GM18909 (cell line): ENCODE data around the gene INSYN2A.

ENCODE experiments used
- ATAC-seq: cut with Tn5 transposase; IDR thresholded peaks from one replicate; pipeline ENCODE4 v1.9.1; 2021; ENCODE audit warnings: mild to moderate bottlenecking; ENCODE audit not compliant: unreplicated experiment, poor library complexity

Gene INSYN2A

DNA sequence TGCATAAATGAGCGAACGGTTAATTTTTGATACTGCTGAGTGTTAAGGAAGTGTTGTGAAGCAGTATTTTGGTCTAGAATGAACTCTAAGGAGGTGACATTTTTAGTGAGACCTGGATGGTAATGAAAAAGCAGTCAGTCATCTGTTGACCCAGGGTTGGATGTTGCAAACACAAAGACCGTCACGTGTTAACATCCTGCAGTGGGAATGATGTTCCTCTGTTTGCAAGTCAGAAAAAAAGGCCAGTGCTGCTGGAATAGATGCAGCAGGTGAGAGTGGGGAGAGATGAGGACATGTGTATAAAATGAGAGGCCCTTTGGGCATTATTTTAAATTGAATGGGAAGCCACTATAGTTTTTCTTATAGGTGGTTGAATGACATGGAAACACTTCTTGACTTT lies 39.3 kb downstream of the INSYN2A start:
- ATAC-seq, result no peak

DNA sequence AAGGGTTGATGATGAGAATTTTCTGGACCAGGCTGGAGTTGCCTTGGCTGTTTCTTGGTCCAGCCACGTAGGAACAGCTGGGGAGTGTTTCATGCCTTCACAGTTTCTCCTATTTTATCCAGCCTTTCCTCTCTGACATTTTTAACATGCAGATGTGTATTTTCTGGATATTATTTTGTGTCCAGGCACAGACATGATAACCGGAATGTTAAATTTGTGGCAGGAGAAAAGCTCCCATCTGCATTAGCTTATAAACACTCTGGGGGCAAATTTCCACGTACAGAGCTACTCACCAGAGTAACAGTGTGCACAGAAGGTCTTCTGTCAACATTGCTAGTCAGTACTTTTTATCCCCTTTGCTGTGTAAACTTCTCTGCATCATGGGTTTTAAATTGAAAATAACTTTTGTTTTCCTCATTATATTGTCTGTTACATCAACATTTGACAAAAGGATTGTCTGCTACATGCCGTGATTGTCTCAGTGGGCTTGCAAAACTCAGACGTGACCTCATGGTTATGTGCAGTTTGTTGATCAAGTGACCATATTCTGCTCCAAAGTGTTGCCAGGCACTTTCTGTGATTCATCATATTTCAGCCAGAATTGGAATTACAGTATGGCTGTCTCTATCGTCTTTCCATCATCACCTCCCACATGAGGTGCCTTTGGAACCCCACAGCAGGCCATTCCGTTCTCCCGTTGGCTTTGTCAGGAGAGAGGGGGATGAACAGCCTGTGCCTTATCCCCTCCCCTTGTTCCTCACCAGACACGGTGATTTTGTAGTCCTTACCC lies 41.4 kb downstream of the INSYN2A start:
- ATAC-seq, result no peak

GRCh38 chr10:127153181-127153580 lies 43.2 kb downstream of the INSYN2A start:
- ATAC-seq, result no peak

GRCh38 chr10:127151981-127152699 lies 44.3 kb downstream of the INSYN2A start:
- no peak for ATAC-seq

DNA sequence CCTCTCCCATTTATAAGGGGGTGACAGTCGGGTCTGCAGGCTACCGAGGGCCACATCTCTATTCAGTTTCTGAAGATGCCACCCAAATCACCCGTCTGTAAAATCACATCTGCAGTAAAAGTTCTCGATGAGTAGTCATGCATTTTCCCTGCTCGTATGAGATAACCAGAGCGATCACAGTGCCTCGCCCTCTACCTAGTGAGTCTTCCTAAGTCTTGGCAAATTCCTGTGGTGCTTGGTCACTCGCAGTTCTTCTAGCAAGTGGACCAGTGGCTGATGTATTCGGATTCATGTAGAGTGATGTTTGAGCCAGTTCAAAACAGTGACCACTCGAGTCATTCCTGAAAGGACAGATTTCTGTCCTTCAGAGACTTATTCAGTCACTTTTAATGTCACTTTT lies 44.9 kb downstream of the INSYN2A start:
- ATAC-seq, result no peak

DNA sequence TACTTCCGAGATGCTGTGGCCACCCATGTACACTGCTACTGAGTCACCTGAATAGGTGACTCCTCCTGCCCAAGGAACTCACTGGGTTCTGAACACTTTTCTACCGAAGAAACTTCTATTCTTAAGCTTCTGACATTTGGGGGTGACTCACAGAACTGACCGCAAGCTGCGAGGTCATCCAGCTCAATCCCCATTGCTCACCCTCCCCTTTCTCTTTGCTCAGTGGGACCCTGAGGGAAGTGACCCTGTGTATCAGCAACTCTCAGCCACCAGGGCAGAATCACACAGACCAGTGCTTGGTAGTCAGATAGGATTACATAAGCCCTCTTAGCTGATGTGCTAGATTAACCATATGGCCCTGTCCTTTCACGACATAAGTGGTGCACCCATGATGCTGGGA lies 46.3 kb downstream of the INSYN2A start:
- no peak for ATAC-seq

GRCh38 chr10:127149501-127150081 lies 46.8 kb downstream of the INSYN2A start:
- ATAC-seq, result no peak

GRCh38 chr10:127148933-127149220 lies 47.5 kb downstream of the INSYN2A start:
- no peak for ATAC-seq

DNA sequence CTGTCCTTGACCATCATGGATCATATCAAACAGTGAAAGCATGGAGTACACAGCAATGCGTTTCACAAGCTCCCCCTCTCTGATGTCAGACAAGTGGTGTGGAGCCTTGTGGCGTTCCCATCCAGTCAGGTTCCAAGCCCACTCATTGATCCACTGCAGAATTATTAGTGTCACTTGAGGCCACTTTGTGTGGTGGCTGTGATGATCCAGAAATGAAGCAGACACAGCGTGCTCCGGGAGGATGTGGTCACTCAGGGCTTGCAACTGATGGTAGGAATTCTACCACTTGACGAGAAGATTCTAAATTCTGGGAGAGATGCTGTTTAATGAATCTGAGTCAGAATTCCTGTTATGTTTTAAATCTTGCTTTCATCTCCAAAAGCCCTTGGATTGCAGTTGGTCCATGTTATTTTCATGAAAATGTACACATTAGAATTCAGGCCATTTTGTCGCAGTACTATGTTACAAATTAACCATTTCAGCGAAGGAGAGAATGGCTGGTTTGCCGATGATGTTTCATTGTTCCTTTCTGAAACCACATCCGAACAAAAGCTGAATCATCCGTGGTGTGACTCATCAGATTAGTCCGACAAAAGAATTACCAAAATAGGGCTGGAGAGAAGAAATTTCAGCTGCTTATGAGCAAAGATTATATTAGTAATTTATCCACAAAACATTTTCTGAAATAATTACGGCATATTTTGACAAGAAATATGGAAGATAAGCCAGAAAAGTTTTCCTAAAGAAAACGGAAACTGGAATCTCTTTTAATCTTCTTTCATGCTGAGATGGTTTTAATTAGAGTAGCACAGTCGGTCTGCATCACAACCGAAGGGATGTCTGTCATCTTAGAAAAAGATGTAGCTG lies 48.1 kb downstream of the INSYN2A start:
- no peak for ATAC-seq

- no peak for ATAC-seq
Observed at GRCh38 chr10:127146661-127147060, 49.7 kb downstream of the INSYN2A start.
